ENCODE data around the gene POU2F3. TPM values are rescaled to one million over a fixed set of nuclear protein-coding genes. Genes with fewer than 3 reads are reported as not detected.

POU2F3 gene
- total and polyA plus RNA-seq, 2 of the 13 experiments (the other 11 are each of a cell fraction or from before 2014, with no cell fraction given), result not detected

DNA sequence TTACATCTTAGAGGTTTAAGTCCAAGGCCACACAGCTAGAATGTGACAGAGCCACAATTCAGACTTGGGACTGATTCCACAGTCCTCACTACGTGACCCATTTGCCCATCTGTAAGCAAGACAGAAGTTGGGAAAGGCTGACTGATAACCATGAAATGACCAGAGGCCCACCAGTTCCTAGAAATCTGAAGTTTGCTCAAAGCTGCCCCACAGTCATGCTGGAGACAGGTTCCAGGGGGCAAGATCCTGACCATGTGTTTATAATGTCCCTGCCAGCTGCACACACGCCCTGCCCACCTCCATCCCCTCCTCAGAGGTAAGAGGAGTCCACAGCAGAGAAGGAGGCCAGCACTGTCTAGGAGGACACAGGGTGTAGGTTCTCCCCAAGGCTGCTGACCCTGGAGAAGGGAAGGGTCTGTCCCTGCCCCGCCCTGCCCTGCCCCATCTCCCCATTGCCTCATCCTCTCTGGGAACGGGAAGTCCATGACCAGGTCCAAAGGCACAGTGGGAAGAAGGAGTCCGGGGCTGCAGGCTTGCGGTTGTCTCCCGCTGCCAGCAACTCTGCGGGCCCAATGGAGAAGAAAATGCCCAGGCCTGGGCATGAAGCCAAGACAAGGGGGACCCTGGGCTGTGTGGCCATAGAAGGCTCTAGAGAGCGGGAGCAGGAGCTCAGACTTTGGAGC, 41.0 kb upstream of the POU2F3 start (continued):
- TF ChIP-seq, protein P1, sequence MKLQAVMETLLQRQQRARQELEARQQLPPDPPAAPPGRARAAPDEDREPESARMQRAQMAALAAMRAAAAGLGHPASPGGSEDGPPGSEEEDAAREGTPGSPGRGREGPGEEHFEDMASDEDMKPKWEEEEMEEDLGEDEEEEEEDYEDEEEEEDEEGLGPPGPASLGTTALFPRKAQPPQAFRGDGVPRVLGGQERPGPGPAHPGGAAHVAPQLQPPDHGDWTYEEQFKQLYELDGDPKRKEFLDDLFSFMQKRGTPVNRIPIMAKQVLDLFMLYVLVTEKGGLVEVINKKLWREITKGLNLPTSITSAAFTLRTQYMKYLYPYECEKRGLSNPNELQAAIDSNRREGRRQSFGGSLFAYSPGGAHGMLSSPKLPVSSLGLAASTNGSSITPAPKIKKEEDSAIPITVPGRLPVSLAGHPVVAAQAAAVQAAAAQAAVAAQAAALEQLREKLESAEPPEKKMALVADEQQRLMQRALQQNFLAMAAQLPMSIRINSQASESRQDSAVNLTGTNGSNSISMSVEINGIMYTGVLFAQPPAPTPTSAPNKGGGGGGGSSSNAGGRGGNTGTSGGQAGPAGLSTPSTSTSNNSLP (IDR thresholded peaks at IDR 0.05; ENCODE audit: low read depth, low read length), result no peak
- TF ChIP-seq NFE2 (CRISPR knock-in tag; IDR thresholded peaks at IDR 0.05) (no peak), ZSCAN30 (CRISPR knock-in tag; IDR thresholded peaks at IDR 0.05) (no peak), TAF15 (IDR thresholded peaks at IDR 0.05; ENCODE audit: low read depth, low read length, poor library complexity, severe bottlenecking) (no peak), MED1 (CRISPR knock-in tag; IDR thresholded peaks at IDR 0.05) (peak; percentile 74), ZFP82 (CRISPR knock-in tag; IDR thresholded peaks at IDR 0.05; ENCODE audit: borderline replicate concordance) (no peak)
- TF ChIP-seq, protein P2, sequence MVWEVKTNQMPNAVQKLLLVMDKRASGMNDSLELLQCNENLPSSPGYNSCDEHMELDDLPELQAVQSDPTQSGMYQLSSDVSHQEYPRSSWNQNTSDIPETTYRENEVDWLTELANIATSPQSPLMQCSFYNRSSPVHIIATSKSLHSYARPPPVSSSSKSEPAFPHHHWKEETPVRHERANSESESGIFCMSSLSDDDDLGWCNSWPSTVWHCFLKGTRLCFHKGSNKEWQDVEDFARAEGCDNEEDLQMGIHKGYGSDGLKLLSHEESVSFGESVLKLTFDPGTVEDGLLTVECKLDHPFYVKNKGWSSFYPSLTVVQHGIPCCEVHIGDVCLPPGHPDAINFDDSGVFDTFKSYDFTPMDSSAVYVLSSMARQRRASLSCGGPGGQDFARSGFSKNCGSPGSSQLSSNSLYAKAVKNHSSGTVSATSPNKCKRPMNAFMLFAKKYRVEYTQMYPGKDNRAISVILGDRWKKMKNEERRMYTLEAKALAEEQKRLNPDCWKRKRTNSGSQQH (CRISPR knock-in tag; IDR thresholded peaks at IDR 0.05; ENCODE audit: low read depth), result no peak

DNA sequence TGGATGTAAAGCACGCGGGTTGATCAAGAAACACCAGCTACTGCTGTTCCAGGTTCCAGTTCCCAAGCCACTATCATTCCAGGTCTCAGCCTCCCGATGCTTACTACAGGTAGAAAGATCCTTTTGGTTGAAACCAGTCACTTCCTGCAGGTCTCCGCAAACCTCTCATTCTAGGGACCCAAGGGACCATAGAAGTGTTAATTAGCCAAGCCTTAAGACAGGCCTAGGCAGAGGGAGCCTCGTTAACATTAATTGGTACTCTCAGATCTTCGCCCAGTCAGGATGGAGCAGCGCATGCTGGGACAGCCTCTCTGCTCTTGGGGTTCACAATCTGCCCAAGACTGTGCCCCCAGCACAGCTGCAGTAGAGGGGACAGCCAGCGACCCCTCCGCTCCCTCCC, 40.3 kb upstream of the POU2F3 start:
- ChIA-PET POLR2A (interaction anchor here (0.8 to 4.6 kb wide), 5 partner anchors 9 to 333 kb away, joined by 3 to 160 read pairs (median 13); no protein-coding TSS in a partner anchor), CTCF (ENCODE audit: low intra/inter-chr PET ratio, low total read pairs) (no interaction called here)
- no peak for ATAC-seq
- peaks cover 84% of the 10 kb centered on the region for H3K4me1 ChIP-seq (ENCODE audit: insufficient read depth, low read length)
- H3K27ac ChIP-seq (ENCODE audit: extremely low read length, insufficient read depth, low read length), result peak overlapping the region; percentile 77
- no peaks in the 10 kb centered on the region for H3K79me2 ChIP-seq (ENCODE audit: insufficient read depth, low read length)
- no peak overlapping the region for H2AFZ ChIP-seq (ENCODE audit: low read length)
- no peaks in the 10 kb centered on the region for H4K20me1 ChIP-seq (ENCODE audit: insufficient read depth, low read length)
- H3K9me3 ChIP-seq (ENCODE audit: low read length), result no peaks in the 10 kb centered on the region
- peak overlapping the region; percentile 84 for H3K4me2 ChIP-seq (ENCODE audit: low read depth, low read length)
- WGBS (ENCODE audit: low lambda C conversion rate), result 85% methylated on average over 8 of the region's 9 CpGs
- no peaks in the 10 kb centered on the region for H3K27me3 ChIP-seq (ENCODE audit: control insufficient read depth in 1 of 2, insufficient read depth in 2 of 2, low read length in 2 of 2)
- 0 out of 6 replicates have a peak overlapping the region, but pooled peaks of 1 of the 3 experiments have one; percentile 58 for H3K4me3 ChIP-seq (replicated peaks in 1 of 3; ENCODE audit: insufficient read depth in 1 of 3, low read depth in 2 of 3, low read length in 3 of 3)
- no peak for DNase-seq (ENCODE audit: low spot score)
- no TSS peak for BruUV-seq (replicated peaks)
- H3K9ac ChIP-seq (ENCODE audit: insufficient read depth, low read depth, low read length), result no peak overlapping the region; the same call in 1 of the 2 replicates
- intact Hi-C loops (cut with micrococcal nuclease; ENCODE audit: unreplicated experiment) (no loop called here), in situ Hi-C loops (cut with HindIII; ENCODE audit: extremely low pct_ligation_motif_present, low pct_unique_long_range_greater_than_20kb) (no loop called here)
- FAIRE-seq, result no peak
- H3K36me3 ChIP-seq (replicated peaks in 1 of 2; ENCODE audit: control insufficient read depth in 1 of 2, insufficient read depth in 2 of 2, low read length in 2 of 2), result no peaks in the 10 kb centered on the region
- TF ChIP-seq MIXL1 (CRISPR knock-in tag; IDR thresholded peaks at IDR 0.05) (no peak), ZNF101 (CRISPR knock-in tag; IDR thresholded peaks at IDR 0.05; ENCODE audit: borderline replicate concordance, low read depth) (no peak)
- TF ChIP-seq, protein P3, sequence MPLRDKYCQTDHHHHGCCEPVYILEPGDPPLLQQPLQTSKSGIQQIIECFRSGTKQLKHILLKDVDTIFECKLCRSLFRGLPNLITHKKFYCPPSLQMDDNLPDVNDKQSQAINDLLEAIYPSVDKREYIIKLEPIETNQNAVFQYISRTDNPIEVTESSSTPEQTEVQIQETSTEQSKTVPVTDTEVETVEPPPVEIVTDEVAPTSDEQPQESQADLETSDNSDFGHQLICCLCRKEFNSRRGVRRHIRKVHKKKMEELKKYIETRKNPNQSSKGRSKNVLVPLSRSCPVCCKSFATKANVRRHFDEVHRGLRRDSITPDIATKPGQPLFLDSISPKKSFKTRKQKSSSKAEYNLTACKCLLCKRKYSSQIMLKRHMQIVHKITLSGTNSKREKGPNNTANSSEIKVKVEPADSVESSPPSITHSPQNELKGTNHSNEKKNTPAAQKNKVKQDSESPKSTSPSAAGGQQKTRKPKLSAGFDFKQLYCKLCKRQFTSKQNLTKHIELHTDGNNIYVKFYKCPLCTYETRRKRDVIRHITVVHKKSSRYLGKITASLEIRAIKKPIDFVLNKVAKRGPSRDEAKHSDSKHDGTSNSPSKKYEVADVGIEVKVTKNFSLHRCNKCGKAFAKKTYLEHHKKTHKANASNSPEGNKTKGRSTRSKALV (CRISPR knock-in tag; IDR thresholded peaks at IDR 0.05), result no peak
- TF ChIP-seq, protein P4, sequence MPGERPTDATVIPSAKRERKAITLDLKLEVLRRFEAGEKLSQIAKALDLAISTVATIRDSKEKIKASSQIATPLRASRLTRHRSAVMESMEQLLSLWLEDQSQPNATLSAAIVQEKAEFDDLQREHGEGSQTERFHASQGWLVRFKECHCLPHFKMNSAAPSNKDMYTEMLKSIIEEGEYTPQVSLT (CRISPR knock-in tag; IDR thresholded peaks at IDR 0.05; ENCODE audit: borderline replicate concordance, low read depth), result no peak
- TF ChIP-seq, protein P5, sequence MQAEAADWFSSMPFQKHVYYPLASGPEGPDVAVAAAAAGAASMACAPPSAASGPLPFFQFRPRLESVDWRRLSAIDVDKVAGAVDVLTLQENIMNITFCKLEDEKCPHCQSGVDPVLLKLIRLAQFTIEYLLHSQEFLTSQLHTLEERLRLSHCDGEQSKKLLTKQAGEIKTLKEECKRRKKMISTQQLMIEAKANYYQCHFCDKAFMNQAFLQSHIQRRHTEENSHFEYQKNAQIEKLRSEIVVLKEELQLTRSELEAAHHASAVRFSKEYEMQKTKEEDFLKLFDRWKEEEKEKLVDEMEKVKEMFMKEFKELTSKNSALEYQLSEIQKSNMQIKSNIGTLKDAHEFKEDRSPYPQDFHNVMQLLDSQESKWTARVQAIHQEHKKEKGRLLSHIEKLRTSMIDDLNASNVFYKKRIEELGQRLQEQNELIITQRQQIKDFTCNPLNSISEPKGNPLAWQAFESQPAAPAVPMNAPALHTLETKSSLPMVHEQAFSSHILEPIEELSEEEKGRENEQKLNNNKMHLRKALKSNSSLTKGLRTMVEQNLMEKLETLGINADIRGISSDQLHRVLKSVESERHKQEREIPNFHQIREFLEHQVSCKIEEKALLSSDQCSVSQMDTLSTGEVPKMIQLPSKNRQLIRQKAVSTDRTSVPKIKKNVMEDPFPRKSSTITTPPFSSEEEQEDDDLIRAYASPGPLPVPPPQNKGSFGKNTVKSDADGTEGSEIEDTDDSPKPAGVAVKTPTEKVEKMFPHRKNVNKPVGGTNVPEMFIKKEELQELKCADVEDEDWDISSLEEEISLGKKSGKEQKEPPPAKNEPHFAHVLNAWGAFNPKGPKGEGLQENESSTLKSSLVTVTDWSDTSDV (CRISPR knock-in tag; IDR thresholded peaks at IDR 0.05), result 0 out of 2 replicates have a peak, but pooled peaks have one; percentile 28
